GM23338 (cell line): ENCODE results near the gene BMAL1.

Experiments used
- CREB1 ChIP-seq: fragments of 250-450 bp; sonication (Bioruptor Pico); IDR thresholded peaks from 2 replicates; pipeline ENCODE4 v1.5.0; 2020; ENCODE audit warnings: low read depth, mild to moderate bottlenecking, moderate library complexity
- CTCF ChIP-seq, 2 experiments: fragments of 200-600 bp in 1 of 2; sonication (generic) in 1 of 2; conservative IDR thresholded peaks; 2 replicates each; pipeline versions ENCODE4 v1.5.1 to v1.6.1; 2016 to 2017; ENCODE audit warnings: antibody characterized with exemption in 2 of 2, low read depth in 2 of 2, mild to moderate bottlenecking in 2 of 2, moderate library complexity in 1 of 2
- ETS1 ChIP-seq: IDR thresholded peaks from 2 replicates; pipeline ENCODE4 v1.6.1; 2016; ENCODE audit warnings: antibody characterized with exemption
- EZH2 ChIP-seq: fragments of 200-600 bp; sonication (generic); IDR thresholded peaks from one replicate; pipeline ENCODE4 v1.8.0; 2017; ENCODE audit warnings: antibody characterized with exemption, mild to moderate bottlenecking, low read depth; ENCODE audit not compliant: unreplicated experiment
- EZH2phosphoT487 ChIP-seq: fragments of 200-600 bp; sonication (generic); IDR thresholded peaks from one replicate; pipeline ENCODE4 v1.8.1; 2018; ENCODE audit warnings: antibody characterized with exemption; ENCODE audit not compliant: unreplicated experiment
- JUNB ChIP-seq: IDR thresholded peaks from one replicate; pipeline ENCODE4 v1.6.1; 2016; ENCODE audit warnings: antibody characterized with exemption; ENCODE audit not compliant: unreplicated experiment
- POLR2AphosphoS5 ChIP-seq: IDR thresholded peaks from 2 replicates; pipeline ENCODE4 v1.6.1; 2016; ENCODE audit warnings: antibody characterized with exemption, low read depth
- REST ChIP-seq: IDR thresholded peaks from one replicate; pipeline ENCODE4 v1.6.1; 2018; ENCODE audit warnings: antibody characterized with exemption; ENCODE audit not compliant: unreplicated experiment
- STAT1 ChIP-seq: IDR thresholded peaks from one replicate; pipeline ENCODE4 v1.6.1; 2016; ENCODE audit warnings: antibody characterized with exemption; ENCODE audit not compliant: unreplicated experiment

- no peak for TF ChIP-seq POLR2AphosphoS5
- peak; percentile 85 to 87 for TF ChIP-seq CTCF (conservative IDR thresholded peaks at IDR 0.05; ENCODE audit: low read depth in 2 of 2)
- TF ChIP-seq CREB1 (CRISPR knock-in tag) = no peak
- no peak for TF ChIP-seq REST
- no peak for TF ChIP-seq EZH2phosphoT487
- no peak for TF ChIP-seq JUNB
- TF ChIP-seq EZH2 = no peak
- no peak for TF ChIP-seq ETS1
- no peak for TF ChIP-seq STAT1
These were observed 66.5 kb downstream of the BMAL1 start for GRCh38 chr11:13343931-13344717.
